BE2C (cell line): Measurements from ENCODE around the gene CLIP4.

Source experiments
- DNase-seq: peaks from one replicate; pipeline ENCODE4 v3.0.0-alpha.2; 2020
- H3K27me3 ChIP-seq: fragments of 250-450 bp; sonication (Bioruptor Pico); 2 replicates; pipeline ENCODE4 v1.5.1; 2020; ENCODE audit warnings: mild to moderate bottlenecking
- H3K36me3 ChIP-seq: fragments of 250-450 bp; sonication (Bioruptor Pico); 2 replicates; pipeline ENCODE4 v1.5.1; 2020; ENCODE audit warnings: mild to moderate bottlenecking
- H3K4me1 ChIP-seq: fragments of 250-450 bp; sonication (Bioruptor Pico); 2 replicates; pipeline ENCODE4 v1.5.1; 2020
- H3K4me3 ChIP-seq: 2 replicates; pipeline ENCODE4 v1.5.1; 2011; ENCODE audit warnings: low read depth, low read length
- H3K9me3 ChIP-seq: fragments of 250-450 bp; sonication (Bioruptor Pico); 2 replicates; pipeline ENCODE4 v1.5.1; 2020
- CTCF ChIP-seq: IDR thresholded peaks from 2 replicates; pipeline ENCODE4 v1.5.1; 2012; ENCODE audit warnings: mild to moderate bottlenecking, low read depth, low read length

The CLIP4 gene

DNA sequence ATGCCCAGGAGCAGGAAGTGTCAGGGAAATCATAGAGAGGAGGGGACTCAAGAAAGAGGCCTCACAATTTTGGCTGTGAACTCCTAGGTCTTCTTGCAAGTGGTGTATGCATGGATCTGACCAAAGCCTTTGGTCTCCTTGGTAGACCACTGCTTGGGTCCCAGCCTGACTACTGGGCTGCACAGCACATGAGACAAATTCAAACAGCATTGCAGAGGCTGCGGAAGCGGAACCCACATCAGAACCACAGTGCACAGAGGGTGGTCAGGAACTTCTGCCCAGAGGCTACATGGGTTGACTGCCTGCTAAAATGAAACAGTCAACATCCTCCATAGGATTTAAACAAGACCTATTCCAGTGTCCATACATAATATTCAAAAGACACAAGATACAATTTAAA is 39.4 kb downstream of the CLIP4 start:
- Histone ChIP-seq H3K4me1 (no peaks in the 10 kb centered on the region), H3K4me3 (no peak overlapping the region), H3K27me3 (no peaks in the 10 kb centered on the region), H3K36me3 (no peaks in the 10 kb centered on the region; the same call in 1 of the 2 replicates), H3K9me3 (no peaks in the 10 kb centered on the region)
- TF ChIP-seq CTCF: no peak
- no peak for DNase-seq

GRCh38 chr2:29155578-29155977 is 40.4 kb downstream of the CLIP4 start:
- H3K36me3 ChIP-seq: no peaks in the 10 kb centered on the region; the same call in 1 of the 2 replicates
- DNase-seq: no peak
- H3K4me3 ChIP-seq: no peak overlapping the region
- H3K4me1 ChIP-seq: no peaks in the 10 kb centered on the region
- no peaks in the 10 kb centered on the region for H3K9me3 ChIP-seq
- no peaks in the 10 kb centered on the region for H3K27me3 ChIP-seq
- no peak for TF ChIP-seq CTCF

DNA sequence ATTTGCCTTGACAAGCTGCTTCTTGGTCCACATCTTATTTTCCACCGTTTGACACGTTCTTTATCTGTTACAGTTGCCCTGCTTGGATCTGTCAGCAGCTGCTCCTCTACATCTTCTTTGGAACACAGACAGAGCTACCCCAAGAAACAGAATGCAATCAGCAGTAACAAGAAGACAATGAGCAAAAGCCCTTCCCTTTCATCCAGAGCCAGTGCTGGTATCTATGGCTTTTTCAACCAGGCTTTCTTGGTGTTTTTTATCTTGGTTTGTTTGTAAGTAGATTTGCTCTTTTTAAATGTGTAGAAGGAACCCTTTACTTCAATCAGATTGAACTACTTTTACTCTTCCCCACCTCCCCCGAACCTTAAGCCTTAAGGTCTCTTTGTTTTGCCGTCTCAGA is 41.9 kb downstream of the CLIP4 start:
- no peak for TF ChIP-seq CTCF
- Histone ChIP-seq H3K4me1 (no peaks in the 10 kb centered on the region; the same call in 1 of the 2 replicates), H3K4me3 (no peak overlapping the region), H3K36me3 (no peaks in the 10 kb centered on the region; the same call in 1 of the 2 replicates), H3K9me3 (no peaks in the 10 kb centered on the region), H3K27me3 (no peaks in the 10 kb centered on the region)
- no peak for DNase-seq

- no peaks in the 10 kb centered on the region; the same call in 1 of the 2 replicates for H3K36me3 ChIP-seq
- peaks cover 5% of the 10 kb centered on the region; the same call in 1 of the 2 replicates for H3K4me1 ChIP-seq
- no peaks in the 10 kb centered on the region for H3K27me3 ChIP-seq
- TF ChIP-seq CTCF: no peak
- H3K4me3 ChIP-seq: no peak overlapping the region
- H3K9me3 ChIP-seq: no peaks in the 10 kb centered on the region
- DNase-seq: no peak
Measured at GRCh38 chr2:29159125-29159524, 43.9 kb downstream of the CLIP4 start.

GRCh38 chr2:29160184-29160583 is 45.0 kb downstream of the CLIP4 start:
- Histone ChIP-seq H3K4me1 (peaks cover 14% of the 10 kb centered on the region; the same call in 1 of the 2 replicates), H3K9me3 (no peaks in the 10 kb centered on the region), H3K27me3 (no peaks in the 10 kb centered on the region), H3K36me3 (no peaks in the 10 kb centered on the region), H3K4me3 (no peak overlapping the region)
- no peak for DNase-seq
- no peak for TF ChIP-seq CTCF

GRCh38 chr2:29162204-29162928 is 47.2 kb downstream of the CLIP4 start:
- Histone ChIP-seq H3K36me3 (no peaks in the 10 kb centered on the region), H3K27me3 (no peaks in the 10 kb centered on the region), H3K4me3 (no peak overlapping the region), H3K9me3 (no peaks in the 10 kb centered on the region), H3K4me1 (peaks cover 27% of the 10 kb centered on the region)
- no peak for TF ChIP-seq CTCF
- no peak for DNase-seq
